Panc1 (cell line): Measurements from ENCODE around the gene SAMD11. TPM values are rescaled to one million over a fixed set of nuclear protein-coding genes. Genes with fewer than 3 reads are reported as not detected.
A peak's percentile ranks its signal among the peaks of the same experiment; 100 is the strongest.

Experiments used
- ATAC-seq: fragments of 200-7000 bp; cut with Tn5 transposase; 2 replicates; pipeline ENCODE4 v1.9.1; 2020; ENCODE audit warnings: mild to moderate bottlenecking, moderate library complexity
- BruUV-seq: library from RNA; stranded (reverse); fragments of 400-500 nt; replicated peaks from 2 replicates; lab custom pipeline; 2021; lab: Mats Ljungman, UMichigan
- CTCF ChIA-PET: fragments of 300-600 bp; sonication (Branson Sonifier 250); formaldehyde crosslinking; loops from one replicate; lab custom pipeline; 2022; ENCODE audit warnings: antibody characterized with exemption; lab: Charles Lee
- POLR2A ChIA-PET: fragments of 300-600 bp; sonication (Branson Sonifier 250); formaldehyde crosslinking; loops from one replicate; lab custom pipeline; 2022; ENCODE audit warnings: antibody characterized with exemption; lab: Charles Lee
- DNase-seq: peaks from one replicate; pipeline ENCODE4 v3.0.0-alpha.2; 2010; ENCODE audit warnings: low read depth, low spot score
- H3K27ac ChIP-seq: 2 replicates; pipeline ENCODE4 v1.5.1; 2011; ENCODE audit warnings: mild to moderate bottlenecking, low read length, inconsistent platforms
- H3K27me3 ChIP-seq: fragments of 200-500 bp; sonication (Bioruptor generic); 2 replicates; pipeline ENCODE4 v1.6.0; 2014; ENCODE audit warnings: low read length, inconsistent platforms; ENCODE audit not compliant: control insufficient read depth, insufficient read depth
- H3K36me3 ChIP-seq: fragments of 200-500 bp; sonication (Bioruptor generic); 2 replicates; pipeline ENCODE4 v1.5.1; 2014; ENCODE audit warnings: inconsistent platforms, mild to moderate bottlenecking, low read length, moderate library complexity; ENCODE audit not compliant: control insufficient read depth, insufficient read depth
- H3K4me1 ChIP-seq: 2 replicates; pipeline ENCODE4 v1.5.1; 2011; ENCODE audit warnings: inconsistent platforms, mild to moderate bottlenecking, low read length, moderate library complexity; ENCODE audit not compliant: control insufficient read depth, insufficient read depth
- H3K4me3 ChIP-seq, 2 experiments: 2 replicates each; pipeline ENCODE4 v1.5.1; 2011 to 2012; ENCODE audit warnings: low read depth in 2 of 2, low read length in 2 of 2, mild to moderate bottlenecking in 2 of 2, inconsistent platforms in 1 of 2, moderate library complexity in 1 of 2
- H3K9me3 ChIP-seq: fragments of 200-500 bp; sonication (Bioruptor generic); 2 replicates; pipeline ENCODE4 v1.5.1; 2014; ENCODE audit warnings: low read depth, mild to moderate bottlenecking, inconsistent platforms, low read length, moderate library complexity; ENCODE audit not compliant: control insufficient read depth, insufficient read depth
- CTCF ChIP-seq: fragments of 450-650 bp; IDR thresholded peaks from 2 replicates; pipeline ENCODE4 v1.5.1; 2017; ENCODE audit warnings: mild to moderate bottlenecking
- POLR2AphosphoS5 ChIP-seq: IDR thresholded peaks from 2 replicates; pipeline ENCODE4 v1.6.1; 2012; ENCODE audit warnings: mild to moderate bottlenecking, low read depth, low read length, moderate library complexity
- SIN3A ChIP-seq: IDR thresholded peaks from 2 replicates; pipeline ENCODE4 v1.6.1; 2012; ENCODE audit warnings: low read depth, mild to moderate bottlenecking, low read length, moderate library complexity, borderline replicate concordance; ENCODE audit not compliant: insufficient read depth
- TCF7L2 ChIP-seq: IDR thresholded peaks from 2 replicates; pipeline ENCODE4 v1.6.1; 2011; ENCODE audit warnings: mild to moderate bottlenecking, low read depth, low read length, inconsistent platforms
- in situ Hi-C: cut with HindIII; loops from 2 replicates; pipeline ENCODE4 v1.10.0; 2016; ENCODE audit warnings: low sequenced_read_pairs, low pct_unique_long_range_greater_than_20kb
- intact Hi-C: fragments of 100-400 bp; cut with micrococcal nuclease; formaldehyde crosslinking; loops from one replicate; pipeline ENCODE4 v1.10.0; 2022; ENCODE audit not compliant: unreplicated experiment
- total RNA-seq: library from RNA; stranded (reverse); gene quantifications from one replicate; pipeline ENCODE4 v1.2.1, GENCODE V29; 2021; ENCODE audit not compliant: unreplicated experiment
- TF ChIP-seq, protein P1 (sequence below), 2 experiments: IDR thresholded peaks; 2 replicates each; pipeline ENCODE4 v1.6.1; 2011 to 2012; ENCODE audit warnings: low read depth in 2 of 2, control low read depth in 1 of 2, low read length in 1 of 2, mild to moderate bottlenecking in 1 of 2, moderate library complexity in 1 of 2; ENCODE audit not compliant: insufficient read depth in 1 of 2

Gene SAMD11
- total RNA-seq, 1 experiment from 2014 or later: 51.8 TPM

GRCh38 chr1:956636-957035 lies 32.9 kb downstream of the SAMD11 start:
- no peak overlapping the region for H3K27ac ChIP-seq
- BruUV-seq: no TSS peak
- ChIA-PET POLR2A (no interaction called here), CTCF (no interaction called here)
- in situ Hi-C loops: no loop called here
- peaks cover 7% of the 10 kb centered on the region for H3K4me1 ChIP-seq
- TF ChIP-seq, protein P1, sequence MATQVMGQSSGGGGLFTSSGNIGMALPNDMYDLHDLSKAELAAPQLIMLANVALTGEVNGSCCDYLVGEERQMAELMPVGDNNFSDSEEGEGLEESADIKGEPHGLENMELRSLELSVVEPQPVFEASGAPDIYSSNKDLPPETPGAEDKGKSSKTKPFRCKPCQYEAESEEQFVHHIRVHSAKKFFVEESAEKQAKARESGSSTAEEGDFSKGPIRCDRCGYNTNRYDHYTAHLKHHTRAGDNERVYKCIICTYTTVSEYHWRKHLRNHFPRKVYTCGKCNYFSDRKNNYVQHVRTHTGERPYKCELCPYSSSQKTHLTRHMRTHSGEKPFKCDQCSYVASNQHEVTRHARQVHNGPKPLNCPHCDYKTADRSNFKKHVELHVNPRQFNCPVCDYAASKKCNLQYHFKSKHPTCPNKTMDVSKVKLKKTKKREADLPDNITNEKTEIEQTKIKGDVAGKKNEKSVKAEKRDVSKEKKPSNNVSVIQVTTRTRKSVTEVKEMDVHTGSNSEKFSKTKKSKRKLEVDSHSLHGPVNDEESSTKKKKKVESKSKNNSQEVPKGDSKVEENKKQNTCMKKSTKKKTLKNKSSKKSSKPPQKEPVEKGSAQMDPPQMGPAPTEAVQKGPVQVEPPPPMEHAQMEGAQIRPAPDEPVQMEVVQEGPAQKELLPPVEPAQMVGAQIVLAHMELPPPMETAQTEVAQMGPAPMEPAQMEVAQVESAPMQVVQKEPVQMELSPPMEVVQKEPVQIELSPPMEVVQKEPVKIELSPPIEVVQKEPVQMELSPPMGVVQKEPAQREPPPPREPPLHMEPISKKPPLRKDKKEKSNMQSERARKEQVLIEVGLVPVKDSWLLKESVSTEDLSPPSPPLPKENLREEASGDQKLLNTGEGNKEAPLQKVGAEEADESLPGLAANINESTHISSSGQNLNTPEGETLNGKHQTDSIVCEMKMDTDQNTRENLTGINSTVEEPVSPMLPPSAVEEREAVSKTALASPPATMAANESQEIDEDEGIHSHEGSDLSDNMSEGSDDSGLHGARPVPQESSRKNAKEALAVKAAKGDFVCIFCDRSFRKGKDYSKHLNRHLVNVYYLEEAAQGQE (IDR thresholded peaks at IDR 0.05; ENCODE audit: insufficient read depth in 1 of 2, low read depth in 2 of 2, low read length in 1 of 2): no peak
- TF ChIP-seq TCF7L2: no peak
- TF ChIP-seq CTCF: no peak
- TF ChIP-seq SIN3A: no peak
- no peak for TF ChIP-seq POLR2AphosphoS5
- H3K9me3 ChIP-seq: no peaks in the 10 kb centered on the region
- no peaks in the 10 kb centered on the region for H3K27me3 ChIP-seq
- DNase-seq (no peak), ATAC-seq (no peak)
- peaks cover 17% of the 10 kb centered on the region for H3K36me3 ChIP-seq
- no peak overlapping the region for H3K4me3 ChIP-seq
- intact Hi-C loops: no loop called here

DNA sequence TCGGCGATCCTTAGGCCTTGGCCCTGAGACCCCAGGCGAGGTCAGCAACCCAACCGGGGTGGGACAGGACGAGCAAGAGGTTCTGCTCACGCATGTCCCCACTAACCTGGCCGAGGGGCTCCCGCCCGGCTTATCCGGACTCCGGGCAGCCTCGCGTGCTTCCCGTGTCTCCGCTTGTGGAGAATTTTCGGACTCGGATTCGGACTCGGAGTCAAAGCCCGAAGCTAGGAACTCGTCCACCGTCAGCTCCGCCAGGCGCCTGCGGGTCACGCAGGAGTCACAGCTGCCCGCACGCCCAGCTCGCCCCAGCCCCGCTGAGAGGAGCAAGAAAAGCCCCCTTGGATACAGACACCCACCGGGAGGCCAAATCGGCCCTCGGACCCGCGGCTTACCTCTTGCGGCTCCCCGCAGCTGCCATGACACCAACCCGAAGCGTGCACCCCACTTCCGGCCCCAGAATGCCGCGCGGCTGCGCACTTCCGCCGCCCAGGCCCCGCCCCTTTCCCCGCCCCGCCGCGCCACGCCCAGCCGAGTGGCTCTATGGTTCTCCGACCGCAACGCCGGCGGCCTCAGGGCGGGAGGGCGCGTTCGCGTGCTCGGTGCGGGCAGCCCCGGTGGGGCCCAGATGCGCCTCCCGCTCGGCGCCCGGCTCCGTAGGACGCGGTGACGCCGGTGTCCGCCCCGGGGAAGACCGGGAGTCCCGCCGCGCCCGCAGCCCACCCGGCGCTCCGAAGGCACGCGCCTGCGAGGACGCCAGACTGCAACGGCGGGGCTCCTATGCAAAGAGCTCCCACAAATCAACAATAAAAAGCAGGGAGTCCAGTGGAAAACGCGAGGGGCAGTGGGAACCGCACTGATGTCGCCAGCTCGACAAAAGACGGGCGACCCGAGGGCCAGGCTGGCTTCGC lies 35.4 kb downstream of the SAMD11 start, which contains the start of gene NOC2L:
Gene NOC2L (minus strand): TSS at position 434 of the 908 bp plus-strand sequence. CDS start 16 bp downstream, at position 418.
- Histone ChIP-seq H3K36me3 (peaks cover 15% of the 10 kb centered on the region), H3K4me1 (peaks cover 7% of the 10 kb centered on the region), H3K27ac (peak within 1 kb of the TSS; percentile 95), H3K9me3 (no peaks in the 10 kb centered on the region), H3K4me3 (peak within 1 kb of the TSS; percentile 85 to 99), H3K27me3 (no peaks in the 10 kb centered on the region)
- ATAC-seq (peak; percentile 89), DNase-seq (no peak)
- TSS peak; percentile 87 for BruUV-seq
- TF ChIP-seq POLR2AphosphoS5 (peak; percentile 77; the same call in 1 of the 2 replicates), SIN3A (peak; percentile 90; the same call in 1 of the 2 replicates), TCF7L2 (no peak)
- in situ Hi-C loops (no loop called here), intact Hi-C loops (no loop called here)
- POLR2A ChIA-PET: interaction anchor here (0.5 kb wide), 1 partner anchor 26 kb away, joined by 12 read pairs; no protein-coding TSS in a partner anchor
- CTCF ChIA-PET: interaction anchor here (0.6 kb wide), 1 partner anchor 17 kb away, joined by 3 read pairs; no protein-coding TSS in a partner anchor
